Measurements from ENCODE around the gene PCNX3. TPM values are rescaled to one million over a fixed set of nuclear protein-coding genes. Genes with fewer than 3 reads are reported as not detected.
A peak's percentile ranks its signal among the peaks of the same experiment; 100 is the strongest.

PCNX3 gene
- total RNA-seq, 1 donor from 2014 or later, result 61.9 TPM

GRCh38 chr11:65572356-65573051 lies 43.1 kb upstream of the PCNX3 start, which contains the start of gene FAM89B:
Gene FAM89B (plus strand): TSS chr11:65572538. CDS start chr11:65572670, 132 bp downstream.
- TF ChIP-seq, protein P1, sequence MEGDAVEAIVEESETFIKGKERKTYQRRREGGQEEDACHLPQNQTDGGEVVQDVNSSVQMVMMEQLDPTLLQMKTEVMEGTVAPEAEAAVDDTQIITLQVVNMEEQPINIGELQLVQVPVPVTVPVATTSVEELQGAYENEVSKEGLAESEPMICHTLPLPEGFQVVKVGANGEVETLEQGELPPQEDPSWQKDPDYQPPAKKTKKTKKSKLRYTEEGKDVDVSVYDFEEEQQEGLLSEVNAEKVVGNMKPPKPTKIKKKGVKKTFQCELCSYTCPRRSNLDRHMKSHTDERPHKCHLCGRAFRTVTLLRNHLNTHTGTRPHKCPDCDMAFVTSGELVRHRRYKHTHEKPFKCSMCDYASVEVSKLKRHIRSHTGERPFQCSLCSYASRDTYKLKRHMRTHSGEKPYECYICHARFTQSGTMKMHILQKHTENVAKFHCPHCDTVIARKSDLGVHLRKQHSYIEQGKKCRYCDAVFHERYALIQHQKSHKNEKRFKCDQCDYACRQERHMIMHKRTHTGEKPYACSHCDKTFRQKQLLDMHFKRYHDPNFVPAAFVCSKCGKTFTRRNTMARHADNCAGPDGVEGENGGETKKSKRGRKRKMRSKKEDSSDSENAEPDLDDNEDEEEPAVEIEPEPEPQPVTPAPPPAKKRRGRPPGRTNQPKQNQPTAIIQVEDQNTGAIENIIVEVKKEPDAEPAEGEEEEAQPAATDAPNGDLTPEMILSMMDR (IDR thresholded peaks at IDR 0.05; ENCODE audit: insufficient read depth, low read length, poor library complexity, severe bottlenecking), result no peak
- Histone ChIP-seq H3K4me3 (ENCODE audit: low read depth, low read length) (peak within 1 kb of the TSS; percentile 64), H3K36me3 (ENCODE audit: control insufficient read depth, insufficient read depth, low read length) (peaks cover 1% of the 10 kb centered on the region), H3K27me3 (ENCODE audit: control insufficient read depth, insufficient read depth, low read length) (no peaks in the 10 kb centered on the region)
- no peak for DNase-seq (ENCODE audit: low read depth)

GRCh38 chr11:65573391-65574079 lies 42.0 kb upstream of the PCNX3 start:
- TF ChIP-seq, protein P1 (IDR thresholded peaks at IDR 0.05; ENCODE audit: insufficient read depth, low read length, poor library complexity, severe bottlenecking), result no peak

DNA sequence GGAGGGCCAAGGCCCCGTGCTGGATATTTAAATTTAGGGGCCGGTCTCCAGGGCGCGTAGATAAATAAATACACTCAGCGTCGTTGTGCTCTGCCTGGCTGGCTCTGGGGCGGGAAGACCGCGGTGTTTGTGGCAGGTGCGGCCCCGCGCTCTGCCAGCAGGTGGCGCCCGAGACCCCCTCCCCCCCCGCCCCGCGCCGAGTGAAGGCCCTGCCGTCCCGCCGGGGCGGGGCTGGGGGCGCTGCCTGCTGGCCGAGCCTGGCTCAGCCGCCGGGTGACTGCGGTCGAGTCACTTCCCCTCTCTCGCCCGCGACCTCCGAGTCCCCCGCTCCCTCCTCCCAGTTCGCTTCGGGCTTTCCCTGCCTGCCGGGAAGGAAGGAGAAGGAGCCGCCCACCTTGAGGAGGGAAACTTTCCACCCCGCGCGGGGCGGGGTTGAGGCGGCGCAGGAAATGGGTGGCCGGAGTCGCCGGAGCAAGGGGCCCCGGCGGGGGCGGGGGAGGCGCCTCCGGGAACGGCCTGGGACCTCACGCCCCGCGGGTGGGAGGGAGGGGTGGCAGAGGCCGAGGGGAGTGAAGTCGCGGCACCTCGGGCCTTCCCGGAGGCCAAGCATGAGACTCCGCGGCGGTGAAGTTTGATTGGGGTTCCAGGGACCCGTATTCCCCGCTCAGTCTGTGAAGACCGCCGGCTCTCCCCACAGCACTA lies 41.3 kb upstream of the PCNX3 start:
- peak overlapping the region; percentile 21 for H3K4me3 ChIP-seq (ENCODE audit: low read depth, low read length)
- TF ChIP-seq, protein P1 (IDR thresholded peaks at IDR 0.05; ENCODE audit: insufficient read depth, low read length, poor library complexity, severe bottlenecking), result peak; percentile 65
- peak; percentile 82 for DNase-seq (ENCODE audit: low read depth)
- peaks cover 1% of the 10 kb centered on the region for H3K36me3 ChIP-seq (ENCODE audit: control insufficient read depth, insufficient read depth, low read length)
- H3K27me3 ChIP-seq (ENCODE audit: control insufficient read depth, insufficient read depth, low read length), result no peaks in the 10 kb centered on the region

More at GRCh38 chr11:65573391-65574079, 42.0 kb upstream of the PCNX3 start:
- Histone ChIP-seq H3K27me3 (ENCODE audit: control insufficient read depth, insufficient read depth, low read length) (no peaks in the 10 kb centered on the region), H3K4me3 (ENCODE audit: low read depth, low read length) (peak overlapping the region; percentile 64), H3K36me3 (ENCODE audit: control insufficient read depth, insufficient read depth, low read length) (peaks cover 1% of the 10 kb centered on the region)
- no peak for DNase-seq (ENCODE audit: low read depth)

DNA sequence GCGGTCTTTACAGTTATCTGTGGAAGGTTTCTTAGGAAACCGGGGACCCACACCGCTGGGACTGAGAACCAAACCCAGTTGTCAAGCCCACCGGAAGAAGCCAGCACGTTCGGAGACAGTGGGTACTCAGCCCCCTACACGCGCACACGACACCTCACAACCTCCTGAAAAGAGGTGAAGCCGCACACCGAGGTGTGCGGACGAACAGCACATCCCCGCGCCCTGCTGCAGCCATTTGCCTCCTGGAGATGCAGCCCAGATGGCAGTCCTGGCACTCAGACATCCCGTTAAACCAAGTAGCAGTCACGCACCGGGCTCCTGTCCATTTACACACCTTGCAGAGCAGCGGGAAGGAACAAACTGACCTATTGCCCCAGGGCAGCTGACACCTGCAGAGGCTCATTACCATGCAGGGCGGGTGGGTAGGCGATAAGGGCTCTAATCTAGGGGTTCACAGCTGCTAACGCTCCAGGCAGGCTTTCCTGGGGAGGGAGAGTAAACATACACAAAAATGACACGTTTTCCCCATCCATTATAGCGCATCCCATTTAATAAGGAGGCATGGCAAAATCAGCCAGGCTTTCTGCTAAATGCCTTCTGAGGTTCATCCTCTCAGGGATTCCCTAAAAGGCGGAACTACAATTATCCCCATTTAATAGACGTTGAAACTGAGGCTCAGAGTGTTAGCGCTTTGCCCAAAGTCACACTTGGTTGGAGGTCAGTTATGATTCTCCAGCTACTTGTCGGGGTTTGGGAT lies 40.6 kb upstream of the PCNX3 start:
- H3K36me3 ChIP-seq (ENCODE audit: control insufficient read depth, insufficient read depth, low read length), result peaks cover 1% of the 10 kb centered on the region
- peak overlapping the region; percentile 39 for H3K4me3 ChIP-seq (ENCODE audit: low read depth, low read length)
- no peak for DNase-seq (ENCODE audit: low read depth)
- TF ChIP-seq, protein P1 (IDR thresholded peaks at IDR 0.05; ENCODE audit: insufficient read depth, low read length, poor library complexity, severe bottlenecking), result no peak
- no peaks in the 10 kb centered on the region for H3K27me3 ChIP-seq (ENCODE audit: control insufficient read depth, insufficient read depth, low read length)

- peak within 1 kb of the TSS; percentile 39 for H3K4me3 ChIP-seq (ENCODE audit: low read depth, low read length)
- DNase-seq (ENCODE audit: low read depth), result no peak
- H3K27me3 ChIP-seq (ENCODE audit: control insufficient read depth, insufficient read depth, low read length), result no peaks in the 10 kb centered on the region
- H3K36me3 ChIP-seq (ENCODE audit: control insufficient read depth, insufficient read depth, low read length), result peaks cover 1% of the 10 kb centered on the region
- TF ChIP-seq, protein P1 (IDR thresholded peaks at IDR 0.05; ENCODE audit: insufficient read depth, low read length, poor library complexity, severe bottlenecking), result no peak
These were observed 39.9 kb upstream of the PCNX3 start, which contains the start of gene EHBP1L1 for GRCh38 chr11:65575568-65576231. Gene EHBP1L1 (plus strand): TSS chr11:65576053. CDS start chr11:65576303, 250 bp downstream.

All from kidney epithelial cell (primary cell).